Endothelial cell of umbilical vein (primary cell): ENCODE results near the gene MCTP2.

Experiments used
- CTCF ChIP-seq, 2 donors: IDR thresholded peaks; 1 replicate in 1 of 2; 2 replicates in 1 of 2; pipeline ENCODE4 v1.5.1; 2011; ENCODE audit warnings: low read length in 2 of 2, mild to moderate bottlenecking in 2 of 2, moderate library complexity in 2 of 2, control low read depth in 1 of 2, inconsistent platforms in 1 of 2, low read depth in 1 of 2; ENCODE audit not compliant: insufficient read depth in 1 of 2; ENCODE audit errors: extremely low read depth in 1 of 2
- JUN ChIP-seq: IDR thresholded peaks from 2 replicates; pipeline ENCODE4 v1.6.1; 2011; ENCODE audit warnings: borderline replicate concordance, low read depth; ENCODE audit not compliant: insufficient read length, insufficient read depth
- MAX ChIP-seq: IDR thresholded peaks from 2 replicates; pipeline ENCODE4 v1.6.1; 2011; ENCODE audit not compliant: insufficient read depth, insufficient read length
- POLR2A ChIP-seq: IDR thresholded peaks from 2 replicates; pipeline ENCODE4 v1.6.1; 2012; ENCODE audit warnings: low read depth, mild to moderate bottlenecking, control low read depth, low read length
- POLR2AphosphoS5 ChIP-seq: IDR thresholded peaks from 2 replicates; pipeline ENCODE4 v1.6.1; 2012; ENCODE audit warnings: low read depth, mild to moderate bottlenecking, control low read depth, low read length, moderate library complexity; ENCODE audit not compliant: insufficient read depth

GRCh38 chr15:94229591-94230369, 1.6 kb upstream of the MCTP2 start:
- no peak for TF ChIP-seq MAX
- no peak for TF ChIP-seq CTCF (IDR thresholded peaks at IDR 0.05; ENCODE audit: extremely low read depth in 1 of 2, insufficient read depth in 1 of 2, low read depth in 1 of 2, low read length in 2 of 2)
- TF ChIP-seq POLR2AphosphoS5, result no peak
- no peak for TF ChIP-seq JUN
- TF ChIP-seq POLR2A, result no peak
